Parathyroid adenoma (tissue), 2 donors: ENCODE results near the gene ZNF541.
A peak's percentile ranks its signal among the peaks of the same experiment; 100 is the strongest.
"Not testable (repeated sequence)": the region's sequence is repeated elsewhere in the genome, so short reads cannot be mapped to it uniquely, and the experiment has no call there.

ENCODE experiments used
- H2AFZ ChIP-seq: fragments of 300-600 bp; sonication (generic); one replicate; pipeline ENCODE4 v1.7.0; 2017; ENCODE audit warnings: antibody characterized with exemption, mild to moderate bottlenecking
- H3K27ac ChIP-seq: fragments of 300-600 bp; sonication (generic); one replicate; pipeline ENCODE4 v1.7.0; 2017
- H3K27me3 ChIP-seq: fragments of 300-600 bp; sonication (generic); one replicate; pipeline ENCODE4 v1.7.0; 2017; ENCODE audit warnings: low read length; ENCODE audit not compliant: control insufficient read depth, insufficient read depth
- H3K36me3 ChIP-seq: fragments of 300-600 bp; sonication (generic); one replicate; pipeline ENCODE4 v1.7.0; 2017; ENCODE audit warnings: low read length; ENCODE audit not compliant: control insufficient read depth, insufficient read depth
- H3K4me1 ChIP-seq: fragments of 300-600 bp; sonication (generic); one replicate; pipeline ENCODE4 v1.7.0; 2017; ENCODE audit warnings: control low read depth
- H3K4me2 ChIP-seq: fragments of 300-600 bp; sonication (generic); one replicate; pipeline ENCODE4 v1.7.0; 2017; ENCODE audit warnings: low read length
- H3K4me3 ChIP-seq: fragments of 300-600 bp; sonication (generic); one replicate; pipeline ENCODE4 v1.7.0; 2017; ENCODE audit warnings: low read depth, low read length
- H3K79me2 ChIP-seq: fragments of 300-600 bp; sonication (generic); one replicate; pipeline ENCODE4 v1.7.0; 2017; ENCODE audit warnings: control low read depth
- H3K9ac ChIP-seq: fragments of 300-600 bp; sonication (generic); one replicate; pipeline ENCODE4 v1.7.0; 2017; ENCODE audit warnings: mild to moderate bottlenecking
- H3K9me3 ChIP-seq: fragments of 300-600 bp; sonication (generic); one replicate; pipeline ENCODE4 v1.7.0; 2017; ENCODE audit warnings: low read length; ENCODE audit not compliant: control insufficient read depth
- CTCF ChIP-seq: fragments of 300-600 bp; sonication (generic); IDR thresholded peaks from one replicate; pipeline ENCODE4 v1.7.0; 2017; ENCODE audit warnings: antibody characterized with exemption, mild to moderate bottlenecking
- donor health status: primary hyperparathyroidism.

Gene ZNF541

GRCh38 chr19:47587295-47587694, 14.3 kb upstream of the ZNF541 start:
- Histone ChIP-seq H3K4me2 (no peak overlapping the region), H3K9ac (no peak overlapping the region), H2AFZ (no peak overlapping the region), H3K79me2 (no peaks in the 10 kb centered on the region), H3K4me1 (peaks cover 4% of the 10 kb centered on the region), H3K36me3 (no peaks in the 10 kb centered on the region), H3K4me3 (no peak overlapping the region), H3K27ac (no peak overlapping the region), H3K9me3 (no peaks in the 10 kb centered on the region), H3K27me3 (no peaks in the 10 kb centered on the region)
- TF ChIP-seq CTCF: no peak

GRCh38 chr19:47583161-47583560, 10.2 kb upstream of the ZNF541 start:
- H3K4me2 ChIP-seq, H3K4me3 ChIP-seq, H3K79me2 ChIP-seq, H2AFZ ChIP-seq, H3K36me3 ChIP-seq, H3K9me3 ChIP-seq, H3K27ac ChIP-seq, H3K4me1 ChIP-seq, H3K27me3 ChIP-seq, H3K9ac ChIP-seq: not testable (repeated sequence)

- Histone ChIP-seq H3K9ac (no peak overlapping the region), H2AFZ (peak overlapping the region; percentile 70), H3K79me2 (no peaks in the 10 kb centered on the region), H3K4me3 (no peak overlapping the region), H3K36me3 (no peaks in the 10 kb centered on the region), H3K4me2 (no peak overlapping the region), H3K9me3 (no peaks in the 10 kb centered on the region), H3K4me1 (peaks cover 9% of the 10 kb centered on the region), H3K27me3 (no peaks in the 10 kb centered on the region), H3K27ac (no peak overlapping the region)
- TF ChIP-seq CTCF: no peak
Observed at GRCh38 chr19:47582320-47582909, 9.5 kb upstream of the ZNF541 start.

GRCh38 chr19:47581605-47582319, 8.8 kb upstream of the ZNF541 start:
- Histone ChIP-seq H3K4me2 (no peak overlapping the region), H3K4me1 (peaks cover 9% of the 10 kb centered on the region), H3K9ac (no peak overlapping the region), H2AFZ (peak overlapping the region; percentile 54), H3K4me3 (no peak overlapping the region), H3K9me3 (no peaks in the 10 kb centered on the region), H3K79me2 (no peaks in the 10 kb centered on the region), H3K36me3 (no peaks in the 10 kb centered on the region), H3K27ac (no peak overlapping the region), H3K27me3 (no peaks in the 10 kb centered on the region)
- no peak for TF ChIP-seq CTCF

- no peak for TF ChIP-seq CTCF
- Histone ChIP-seq H3K4me1 (peaks cover 9% of the 10 kb centered on the region), H3K27ac (no peak overlapping the region), H2AFZ (no peak overlapping the region), H3K4me3 (no peak overlapping the region), H3K36me3 (no peaks in the 10 kb centered on the region), H3K4me2 (no peak overlapping the region), H3K9me3 (no peaks in the 10 kb centered on the region), H3K9ac (no peak overlapping the region), H3K79me2 (no peaks in the 10 kb centered on the region), H3K27me3 (no peaks in the 10 kb centered on the region)
Observed at GRCh38 chr19:47580397-47580796, 7.4 kb upstream of the ZNF541 start.
